T-cell (primary cell): ENCODE results near the gene SCRN2. TPM values are rescaled to one million over a fixed set of nuclear protein-coding genes. Genes with fewer than 3 reads are reported as not detected.

ENCODE experiments used
- ATAC-seq, 4 experiments: fragments of 200-7000 bp in 3 of 4; fragments of 150-1000 bp in 1 of 4; cut with Tn5 transposase; replicated peaks in 1 of 4; 1 replicate in 3 of 4; 2 replicates in 1 of 4; pipeline ENCODE4 v1.10.0; 2021; ENCODE audit warnings: moderate library complexity in 3 of 4, mild to moderate bottlenecking in 2 of 4, moderate number of reproducible peaks in 1 of 4
- CTCF ChIA-PET, 2 donors: fragments of 300-600 bp; sonication (Branson Sonifier 250); formaldehyde crosslinking; loops; one replicate each; lab custom pipeline; 2022; ENCODE audit warnings: antibody characterized with exemption in 2 of 2; lab: Charles Lee
- POLR2A ChIA-PET, 2 donors: fragments of 300-600 bp; sonication (Branson Sonifier 250); formaldehyde crosslinking; loops; one replicate each; lab custom pipeline; 2022; ENCODE audit warnings: antibody characterized with exemption in 2 of 2; lab: Charles Lee
- DNase-seq, 35 experiments: peaks; one replicate each; pipeline versions ENCODE4 v3.0.0 to v3.0.0-alpha.2; 2013 to 2023
- H3K27ac ChIP-seq: one replicate; pipeline ENCODE4 v1.5.1; 2013; ENCODE audit warnings: low read length
- H3K27me3 ChIP-seq, 2 experiments: replicated peaks in 1 of 2; 1 replicate in 1 of 2; 2 replicates in 1 of 2; pipeline versions ENCODE4 v1.6.1 to v1.7.0; 2013; ENCODE audit warnings: low read length in 1 of 2, mixed read lengths in 1 of 2; ENCODE audit not compliant: control insufficient read depth in 2 of 2, insufficient read depth in 2 of 2; ENCODE audit errors: extremely low read depth in 1 of 2
- H3K36me3 ChIP-seq, 2 donors: 1 replicate in 1 of 2; 2 replicates in 1 of 2; pipeline versions ENCODE4 v1.6.1 to v1.7.0; 2013; ENCODE audit warnings: low read length in 1 of 2; ENCODE audit not compliant: control insufficient read depth in 2 of 2, insufficient read depth in 1 of 2; ENCODE audit errors: extremely low read depth in 1 of 2
- H3K4me1 ChIP-seq, 2 experiments: 1 replicate in 1 of 2; 2 replicates in 1 of 2; pipeline versions ENCODE4 v1.6.1 to v1.7.0; 2013; ENCODE audit warnings: low read length in 2 of 2, mixed read lengths in 1 of 2; ENCODE audit not compliant: insufficient read depth in 2 of 2, control insufficient read depth in 1 of 2; ENCODE audit errors: extremely low read depth in 1 of 2
- H3K4me3 ChIP-seq, 2 donors: 1 replicate in 1 of 2; 2 replicates in 1 of 2; pipeline versions ENCODE4 v1.5.1 to v1.7.0; 2013; ENCODE audit warnings: mild to moderate bottlenecking in 2 of 2, low read length in 1 of 2, moderate library complexity in 1 of 2; ENCODE audit not compliant: control insufficient read depth in 1 of 2; ENCODE audit errors: extremely low read depth in 1 of 2
- H3K9me3 ChIP-seq: 2 replicates; pipeline ENCODE4 v1.7.0; 2013
- H3K27ac Mint-ChIP-seq, 2 donors: one replicate each; pipeline ENCODE4 v1.8.0; 2020 to 2021; ENCODE audit warnings: mild to moderate bottlenecking in 2 of 2, mixed read lengths in 2 of 2
- H3K27me3 Mint-ChIP-seq, 2 donors: one replicate each; pipeline ENCODE4 v1.8.0; 2021 to 2022; ENCODE audit warnings: mixed read lengths in 2 of 2
- H3K36me3 Mint-ChIP-seq: one replicate; pipeline ENCODE4 v1.8.0; 2021; ENCODE audit warnings: mixed read lengths
- H3K4me1 Mint-ChIP-seq, 3 donors: one replicate each; pipeline ENCODE4 v1.8.0; 2020 to 2022; ENCODE audit warnings: mixed read lengths in 3 of 3, mild to moderate bottlenecking in 1 of 3
- H3K4me3 Mint-ChIP-seq, 3 donors: one replicate each; pipeline ENCODE4 v1.8.0; 2020 to 2022; ENCODE audit warnings: mild to moderate bottlenecking in 3 of 3, mixed read lengths in 3 of 3, moderate library complexity in 3 of 3
- H3K9me3 Mint-ChIP-seq, 3 donors: one replicate each; pipeline ENCODE4 v1.8.0; 2020 to 2022; ENCODE audit warnings: mixed read lengths in 3 of 3
- WGBS: methylation state at CpG from one replicate; pipeline ENCODE4 v1.1.5; 2013; ENCODE audit warnings: missing lambda C conversion rate; ENCODE audit not compliant: insufficient coverage; 5-methylcytosine and 5-hydroxymethylcytosine counted together
- total RNA-seq, 35 experiments: library from RNA in 6 of 35; stranded (reverse) in 6 of 35; fragments of 120-200 nt in 1 of 35; gene quantifications; one replicate each; pipeline versions ENCODE4 v1.2.1 to v1.2.4 and lab custom pipeline; 2013 to 2026

Gene SCRN2
- total RNA-seq, 5 donors from 2014 or later (not counting 1 experiment from before 2014, with no cell fraction given), result 27.0 to 44.3 (median 40.6) TPM

GRCh38 chr17:47878203-47879027 lies 37.3 kb upstream of the SCRN2 start:
- peaks cover 22 to 36% of the 10 kb centered on the region in 2 donors for H3K27me3 Mint-ChIP-seq
- 95% methylated on average over 3 of the region's 10 CpGs for WGBS
- no peaks in the 10 kb centered on the region for H3K36me3 ChIP-seq
- H3K36me3 Mint-ChIP-seq, result peaks cover 3% of the 10 kb centered on the region
- ChIA-PET CTCF (no interaction called here), POLR2A (interaction anchor here in 1 of 2 donors (0.6 kb wide), 1 partner anchor 513 kb away, joined by 11 read pairs; no protein-coding TSS in a partner anchor)
- H3K4me1 Mint-ChIP-seq, result peaks cover 10 to 14% (median 13%) of the 10 kb centered on the region in 3 donors
- H3K4me1 ChIP-seq, result peaks cover 2 to 13% of the 10 kb centered on the region in 2 experiments
- H3K9me3 ChIP-seq, result no peaks in the 10 kb centered on the region
- H3K27ac Mint-ChIP-seq, result no peak overlapping the region
- no peaks in the 10 kb centered on the region for H3K9me3 Mint-ChIP-seq
- H3K4me3 ChIP-seq, result no peak overlapping the region
- no peak overlapping the region for H3K4me3 Mint-ChIP-seq
- peaks cover 0 to 58% of the 10 kb centered on the region in 2 experiments for H3K27me3 ChIP-seq
- ATAC-seq, result no peak
- no peak for DNase-seq
- no peak overlapping the region for H3K27ac ChIP-seq

- H3K27ac Mint-ChIP-seq, result no peak overlapping the region
- POLR2A ChIA-PET, result no interaction called here
- 80% methylated on average over 1 of the region's 9 CpGs for WGBS
- peaks cover 27 to 41% of the 10 kb centered on the region in 2 donors for H3K27me3 Mint-ChIP-seq
- H3K4me3 Mint-ChIP-seq, result no peak overlapping the region
- Histone ChIP-seq H3K27ac (no peak overlapping the region), H3K4me3 (no peak overlapping the region), H3K36me3 (no peaks in the 10 kb centered on the region), H3K9me3 (no peaks in the 10 kb centered on the region), H3K4me1 (peaks cover 0 to 6% of the 10 kb centered on the region in 2 experiments), H3K27me3 (peaks cover 0 to 61% of the 10 kb centered on the region in 2 experiments)
- peaks cover under 1 to 5% (median 4%) of the 10 kb centered on the region in 3 donors for H3K4me1 Mint-ChIP-seq
- no peak for DNase-seq
- ATAC-seq, result no peak
- H3K9me3 Mint-ChIP-seq, result no peaks in the 10 kb centered on the region
- CTCF ChIA-PET, result no interaction called here
- H3K36me3 Mint-ChIP-seq, result peaks cover 3% of the 10 kb centered on the region
These were observed 36.4 kb upstream of the SCRN2 start for GRCh38 chr17:47877368-47878034.

DNA sequence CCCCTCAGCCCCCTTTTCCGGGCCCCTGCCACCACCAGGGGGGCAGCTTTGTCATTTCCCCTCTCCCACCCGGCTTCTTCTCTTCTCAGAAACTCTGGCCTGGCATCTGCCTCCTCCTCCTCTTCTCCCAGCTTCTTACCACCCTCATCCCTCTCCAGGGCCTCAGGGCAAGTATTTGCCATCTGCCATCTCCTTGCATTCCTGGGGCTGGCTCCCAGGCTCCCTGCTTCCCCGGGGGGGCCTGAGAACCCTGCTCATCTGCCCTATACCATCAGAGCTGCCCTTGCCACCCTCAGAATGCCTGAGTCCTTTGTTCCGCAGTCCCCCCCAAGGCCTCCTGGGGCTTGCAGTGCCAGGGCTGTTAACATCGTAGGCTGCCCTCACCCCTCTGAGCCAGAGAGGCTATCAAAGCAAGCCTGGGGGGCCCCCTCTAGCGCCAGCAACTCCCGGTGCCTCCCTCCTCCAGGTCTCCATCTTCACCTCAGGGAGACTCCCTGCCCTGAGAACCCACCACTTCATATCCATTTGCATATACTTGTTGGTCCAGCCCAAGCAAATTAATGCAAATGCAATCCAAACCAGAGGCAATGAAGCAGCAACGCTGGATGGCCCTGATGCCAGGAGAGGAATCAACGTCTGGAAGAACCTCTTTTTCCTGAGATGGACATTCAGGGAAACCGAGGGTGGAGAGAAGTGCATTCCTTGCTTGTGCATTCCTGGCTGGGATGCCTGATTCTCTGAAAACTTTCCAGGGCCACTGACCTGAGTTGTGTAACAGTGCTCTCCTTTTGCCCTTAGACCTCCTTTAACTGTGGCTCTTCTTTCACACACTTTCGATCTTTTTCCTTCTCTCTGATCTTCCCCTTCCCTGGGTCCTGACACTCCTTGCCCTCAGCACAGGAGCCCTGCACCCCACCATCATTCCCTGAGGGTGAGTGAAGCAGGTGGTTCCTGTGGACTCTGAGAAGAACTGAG lies 34.2 kb upstream of the SCRN2 start:
- no peaks in the 10 kb centered on the region for H3K9me3 Mint-ChIP-seq
- no peak overlapping the region for H3K4me3 Mint-ChIP-seq
- Histone ChIP-seq H3K9me3 (no peaks in the 10 kb centered on the region), H3K36me3 (no peaks in the 10 kb centered on the region), H3K27ac (no peak overlapping the region), H3K27me3 (peaks cover 0 to 67% of the 10 kb centered on the region in 2 experiments), H3K4me1 (peaks cover 0 to 4% of the 10 kb centered on the region in 2 experiments), H3K4me3 (no peak overlapping the region)
- ChIA-PET POLR2A (no interaction called here), CTCF (no interaction called here)
- 64% methylated on average over 10 of the region's 11 CpGs for WGBS
- H3K27ac Mint-ChIP-seq, result no peak overlapping the region
- peaks cover 43 to 59% of the 10 kb centered on the region in 2 donors for H3K27me3 Mint-ChIP-seq
- H3K4me1 Mint-ChIP-seq, result peaks cover 0 to 5% (median 3%) of the 10 kb centered on the region in 3 donors
- H3K36me3 Mint-ChIP-seq, result peaks cover 3% of the 10 kb centered on the region
- DNase-seq (no peak), ATAC-seq (no peak)

DNA sequence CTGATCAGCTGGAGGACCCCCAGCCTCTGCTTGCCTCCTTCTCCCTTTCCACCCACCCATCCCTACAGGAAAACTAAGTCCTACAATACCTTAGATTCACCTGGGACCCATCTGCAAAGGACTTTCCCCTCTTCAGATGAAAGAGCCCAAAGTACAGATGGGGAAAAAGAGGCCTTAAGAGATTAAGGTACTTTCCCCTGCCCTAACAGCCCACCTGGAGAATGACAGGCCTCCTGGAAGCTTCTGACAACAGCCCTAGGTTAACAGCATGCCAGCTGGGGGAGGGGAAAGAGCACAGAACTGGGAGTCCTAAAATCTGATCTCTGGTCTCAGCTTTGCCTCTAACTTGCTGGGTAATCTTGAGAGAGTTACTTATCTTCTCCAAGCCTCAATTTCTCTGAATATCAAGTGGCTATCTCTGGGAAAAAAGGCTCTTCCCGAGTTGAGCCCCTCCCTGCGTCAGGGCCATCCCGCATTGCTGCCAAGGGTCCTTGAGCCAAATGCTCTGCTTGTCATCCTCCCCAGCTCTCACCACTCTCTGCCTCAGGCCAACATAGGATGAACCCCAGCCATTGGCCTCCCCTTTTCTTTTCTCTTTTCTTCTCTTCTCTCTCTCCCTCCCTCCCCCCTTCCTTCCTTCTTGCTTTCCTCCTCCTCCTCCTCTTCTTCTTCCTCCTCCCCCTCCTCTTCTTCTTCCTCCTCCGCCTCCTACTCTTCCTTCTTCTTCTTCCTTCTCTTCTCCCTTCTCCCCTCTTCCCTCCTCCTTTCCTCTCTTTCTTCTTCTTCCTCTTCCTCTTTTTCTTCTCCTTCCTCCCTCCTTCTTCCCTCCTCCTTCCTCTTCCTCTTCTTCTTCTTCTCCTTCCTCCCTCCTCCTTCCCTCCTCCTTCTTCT lies 32.4 kb upstream of the SCRN2 start:
- no peak overlapping the region for H3K27ac Mint-ChIP-seq
- H3K4me1 Mint-ChIP-seq, result no peaks in the 10 kb centered on the region
- no peak for DNase-seq
- 83% methylated on average over 3 of the region's 4 CpGs for WGBS
- Histone ChIP-seq H3K4me3 (no peak overlapping the region), H3K4me1 (peaks cover 0 to 4% of the 10 kb centered on the region in 2 experiments), H3K27ac (no peak overlapping the region), H3K36me3 (no peaks in the 10 kb centered on the region), H3K27me3 (peaks cover 0 to 74% of the 10 kb centered on the region in 2 experiments), H3K9me3 (no peaks in the 10 kb centered on the region)
- ATAC-seq, result no peak
- CTCF ChIA-PET, result no interaction called here
- H3K27me3 Mint-ChIP-seq, result peaks cover 43 to 64% of the 10 kb centered on the region in 2 donors
- H3K4me3 Mint-ChIP-seq, result no peak overlapping the region
- H3K36me3 Mint-ChIP-seq, result peaks cover 3% of the 10 kb centered on the region
- POLR2A ChIA-PET, result no interaction called here
- no peaks in the 10 kb centered on the region for H3K9me3 Mint-ChIP-seq

GRCh38 chr17:47872651-47873161 lies 31.6 kb upstream of the SCRN2 start:
- Mint-ChIP-seq H3K27me3 (peaks cover 43 to 64% of the 10 kb centered on the region in 2 donors), H3K4me1 (no peaks in the 10 kb centered on the region), H3K36me3 (peaks cover 3% of the 10 kb centered on the region), H3K4me3 (no peak overlapping the region), H3K9me3 (no peaks in the 10 kb centered on the region), H3K27ac (no peak overlapping the region)
- no peak for DNase-seq
- no peak for ATAC-seq
- Histone ChIP-seq H3K27me3 (peaks cover 0 to 74% of the 10 kb centered on the region in 2 experiments), H3K36me3 (no peaks in the 10 kb centered on the region), H3K4me1 (peaks cover 0 to 4% of the 10 kb centered on the region in 2 experiments), H3K27ac (no peak overlapping the region), H3K4me3 (no peak overlapping the region), H3K9me3 (no peaks in the 10 kb centered on the region)
- CTCF ChIA-PET, result no interaction called here
- WGBS, result 71% methylated on average over 13 of the region's 15 CpGs
- POLR2A ChIA-PET, result no interaction called here
